Astrocyte (in vitro differentiated cells and primary cell): ENCODE measurements around the gene IRS1. TPM values are rescaled to one million over a fixed set of nuclear protein-coding genes. Genes with fewer than 3 reads are reported as not detected.
"Not testable (repeated sequence)": the region's sequence is repeated elsewhere in the genome, so short reads cannot be mapped to it uniquely, and the experiment has no call there.

Experiments used
- DNase-seq: peaks from one replicate; pipeline ENCODE4 v3.0.0-alpha.2; 2010; ENCODE audit warnings: low read depth
- FAIRE-seq: peaks from 2 replicates; lab custom pipeline; 2011; peaks lifted over from hg19 to GRCh38; lab: Jason Lieb, UNC
- H2AFZ ChIP-seq: 2 replicates; pipeline ENCODE4 v1.6.0; 2012; ENCODE audit warnings: low read depth, low read length, inconsistent platforms
- H3K27ac ChIP-seq: 2 replicates; pipeline ENCODE4 v1.5.1; 2011; ENCODE audit warnings: low read depth, low read length, inconsistent platforms
- H3K27me3 ChIP-seq: 2 replicates; pipeline ENCODE4 v1.6.0; 2011; ENCODE audit warnings: low read length, inconsistent platforms; ENCODE audit not compliant: insufficient read depth
- H3K36me3 ChIP-seq: 2 replicates; pipeline ENCODE4 v1.5.1; 2011; ENCODE audit warnings: low read length, inconsistent platforms; ENCODE audit not compliant: insufficient read depth
- H3K4me1 ChIP-seq: 2 replicates; pipeline ENCODE4 v1.5.1; 2011; ENCODE audit warnings: low read length, inconsistent platforms; ENCODE audit not compliant: insufficient read depth
- H3K4me2 ChIP-seq: 2 replicates; pipeline ENCODE4 v1.6.0; 2012; ENCODE audit warnings: low read length, inconsistent platforms
- H3K4me3 ChIP-seq: 2 replicates; pipeline ENCODE4 v1.5.1; 2011; ENCODE audit warnings: low read depth, mild to moderate bottlenecking, low read length, inconsistent platforms; ENCODE audit not compliant: insufficient read depth
- H3K79me2 ChIP-seq: 2 replicates; pipeline ENCODE4 v1.6.0; 2012; ENCODE audit warnings: mild to moderate bottlenecking, low read length, inconsistent platforms; ENCODE audit not compliant: insufficient read depth
- H3K9ac ChIP-seq: 2 replicates; pipeline ENCODE4 v1.6.0; 2012; ENCODE audit warnings: mild to moderate bottlenecking, low read length, inconsistent platforms
- H3K9me3 ChIP-seq: 2 replicates; pipeline ENCODE4 v1.5.1; 2012; ENCODE audit warnings: low read depth, mild to moderate bottlenecking, low read length, inconsistent platforms; ENCODE audit not compliant: insufficient read depth
- H4K20me1 ChIP-seq: 2 replicates; pipeline ENCODE4 v1.6.0; 2012; ENCODE audit warnings: low read length, inconsistent platforms; ENCODE audit not compliant: insufficient read depth
- H3K27ac Mint-ChIP-seq: one replicate; pipeline ENCODE4 v1.8.0; 2021; ENCODE audit warnings: mild to moderate bottlenecking, mixed read lengths; ENCODE audit not compliant: unreplicated experiment
- H3K27me3 Mint-ChIP-seq: one replicate; pipeline ENCODE4 v1.8.0; 2021; ENCODE audit warnings: low read depth, mixed read lengths; ENCODE audit not compliant: unreplicated experiment
- H3K36me3 Mint-ChIP-seq: one replicate; pipeline ENCODE4 v1.8.0; 2021; ENCODE audit warnings: low read depth, mixed read lengths; ENCODE audit not compliant: unreplicated experiment
- H3K4me1 Mint-ChIP-seq: one replicate; pipeline ENCODE4 v1.8.0; 2021; ENCODE audit warnings: low read depth, mixed read lengths; ENCODE audit not compliant: unreplicated experiment
- H3K4me3 Mint-ChIP-seq: one replicate; pipeline ENCODE4 v1.8.0; 2021; ENCODE audit warnings: mild to moderate bottlenecking, moderate library complexity, mixed read lengths; ENCODE audit not compliant: unreplicated experiment
- H3K9me3 Mint-ChIP-seq: one replicate; pipeline ENCODE4 v1.8.0; 2021; ENCODE audit warnings: mild to moderate bottlenecking, mixed read lengths; ENCODE audit not compliant: unreplicated experiment
- CTCF ChIP-seq: IDR thresholded peaks from 2 replicates; pipeline ENCODE4 v1.5.1; 2011; ENCODE audit warnings: low read depth, mild to moderate bottlenecking, inconsistent platforms, low read length, moderate library complexity; ENCODE audit not compliant: insufficient read depth
- EZH2 ChIP-seq: IDR thresholded peaks from 2 replicates; pipeline ENCODE4 v1.6.1; 2012; ENCODE audit warnings: mild to moderate bottlenecking, low read length, inconsistent platforms; ENCODE audit not compliant: insufficient read depth
- total RNA-seq: library from RNA; stranded (reverse); gene quantifications from 2 replicates; pipeline ENCODE4 v1.2.1, GENCODE V29; 2021

The IRS1 gene
- total RNA-seq, 1 donor from 2014 or later = 45.0 TPM

- H3K4me1 ChIP-seq = peaks cover 10% of the 10 kb centered on the region
- H3K27ac ChIP-seq = peak within 1 kb of the TSS; percentile 96
- peaks cover 15% of the 10 kb centered on the region for H3K4me1 Mint-ChIP-seq
- peak within 1 kb of the TSS; percentile 93 for H3K4me3 Mint-ChIP-seq
- TF ChIP-seq CTCF (no peak), EZH2 (no peak)
- no peaks in the 10 kb centered on the region for H3K36me3 ChIP-seq
- peak within 1 kb of the TSS; percentile 87 for H3K4me2 ChIP-seq
- peak within 1 kb of the TSS; percentile 94 for H3K9ac ChIP-seq
- peak; percentile 91 for DNase-seq
- H3K9me3 ChIP-seq = no peaks in the 10 kb centered on the region
- peaks cover 16% of the 10 kb centered on the region for H3K79me2 ChIP-seq
- H3K27ac Mint-ChIP-seq = peak within 1 kb of the TSS; percentile 97
- no peaks in the 10 kb centered on the region for H3K27me3 ChIP-seq
- peak within 1 kb of the TSS; percentile 85 for H2AFZ ChIP-seq
- no peaks in the 10 kb centered on the region for H3K9me3 Mint-ChIP-seq
- no peaks in the 10 kb centered on the region for H3K36me3 Mint-ChIP-seq
- peak; percentile 59 for FAIRE-seq
- no peaks in the 10 kb centered on the region for H3K27me3 Mint-ChIP-seq
- H4K20me1 ChIP-seq = no peaks in the 10 kb centered on the region
- peak within 1 kb of the TSS; percentile 90 for H3K4me3 ChIP-seq
Measured at GRCh38 chr2:226835796-226836547, 36.4 kb upstream of the IRS1 start, which contains the start of gene RHBDD1. Gene RHBDD1 (plus strand): TSS chr2:226836054. CDS start chr2:226864694, 28,640 bp downstream.

- peaks cover 16% of the 10 kb centered on the region for H3K79me2 ChIP-seq
- Mint-ChIP-seq H3K9me3 (no peaks in the 10 kb centered on the region), H3K36me3 (no peaks in the 10 kb centered on the region), H3K4me1 (peaks cover 15% of the 10 kb centered on the region), H3K27ac (peak overlapping the region; percentile 58), H3K27me3 (no peaks in the 10 kb centered on the region), H3K4me3 (peak overlapping the region; percentile 93)
- H3K4me3 ChIP-seq = peak overlapping the region; percentile 90
- FAIRE-seq (no peak), DNase-seq (no peak)
- no peak for TF ChIP-seq CTCF
- TF ChIP-seq EZH2 = no peak
- no peaks in the 10 kb centered on the region for H3K27me3 ChIP-seq
- H3K4me2 ChIP-seq = peak overlapping the region; percentile 87
- H2AFZ ChIP-seq = peak overlapping the region; percentile 85
- no peaks in the 10 kb centered on the region for H3K9me3 ChIP-seq
- H3K9ac ChIP-seq = peak overlapping the region; percentile 94
- H3K27ac ChIP-seq = peak overlapping the region; percentile 96
- peaks cover 10% of the 10 kb centered on the region for H3K4me1 ChIP-seq
- H4K20me1 ChIP-seq = no peaks in the 10 kb centered on the region
- no peaks in the 10 kb centered on the region for H3K36me3 ChIP-seq
Measured at GRCh38 chr2:226835420-226835795, 35.8 kb upstream of the IRS1 start.

- peak overlapping the region; percentile 90 for H3K4me3 ChIP-seq
- peaks cover 11% of the 10 kb centered on the region for H3K79me2 ChIP-seq
- H3K27ac ChIP-seq, H2AFZ ChIP-seq, H3K9ac ChIP-seq, FAIRE-seq, H3K27ac Mint-ChIP-seq, H3K27me3 Mint-ChIP-seq, H3K36me3 Mint-ChIP-seq, H3K36me3 ChIP-seq, DNase-seq, H3K27me3 ChIP-seq, H3K9me3 Mint-ChIP-seq, H4K20me1 ChIP-seq, H3K9me3 ChIP-seq: not testable (repeated sequence)
- H3K4me1 Mint-ChIP-seq = peaks cover 15% of the 10 kb centered on the region
- H3K4me1 ChIP-seq = peaks cover 10% of the 10 kb centered on the region
- H3K4me2 ChIP-seq = peak overlapping the region; percentile 87
- H3K4me3 Mint-ChIP-seq = peak overlapping the region; percentile 93
Measured at GRCh38 chr2:226834880-226835279, 35.3 kb upstream of the IRS1 start.
